IMR-90 (cell line): ENCODE results near the gene SNTG2. TPM values are rescaled to one million over a fixed set of nuclear protein-coding genes. Genes with fewer than 3 reads are reported as not detected.

Source experiments
- ATAC-seq: fragments of 200-7000 bp; cut with Tn5 transposase; 2 replicates; pipeline ENCODE4 v1.9.1; 2020; ENCODE audit warnings: low read depth, mild to moderate bottlenecking, moderate library complexity
- BruUV-seq: library from RNA; stranded (reverse); fragments of 400-500 nt; replicated peaks from 2 replicates; lab custom pipeline; 2021; lab: Mats Ljungman, UMichigan
- CTCF ChIA-PET: fragments of 300-600 bp; formaldehyde crosslinking; extraction: SDS; loops from one replicate; lab custom pipeline; 2021; ENCODE audit warnings: antibody characterized with exemption; lab: Yijun Ruan, JAX
- POLR2A ChIA-PET: fragments of 300-600 bp; sonication (Branson Sonifier 250); formaldehyde crosslinking; loops from one replicate; lab custom pipeline; 2022; ENCODE audit warnings: antibody characterized with exemption; ENCODE audit not compliant: unreplicated experiment; lab: Charles Lee
- DNase-seq: peaks from one replicate; pipeline ENCODE4 v3.0.0; 2013
- H2AFZ ChIP-seq: replicated peaks from 2 replicates; pipeline ENCODE3; 2013; ENCODE audit warnings: low read length, mild to moderate bottlenecking; ENCODE audit not compliant: poor library complexity
- H2AK5ac ChIP-seq: 2 replicates; pipeline ENCODE4 v1.6.1; 2013; ENCODE audit warnings: low read depth, low read length, inconsistent platforms
- H2AK9ac ChIP-seq: replicated peaks from 2 replicates; pipeline ENCODE3; 2013; ENCODE audit warnings: mild to moderate bottlenecking, low read depth, low read length, moderate library complexity; ENCODE audit not compliant: poor library complexity
- H2BK120ac ChIP-seq: 2 replicates; pipeline ENCODE4 v1.6.1; 2013; ENCODE audit warnings: low read depth, low read length, inconsistent platforms
- H2BK15ac ChIP-seq: 3 replicates; pipeline ENCODE4 v1.6.1; 2013; ENCODE audit warnings: low read depth, low read length, inconsistent platforms
- H2BK20ac ChIP-seq: 2 replicates; pipeline ENCODE4 v1.6.1; 2013; ENCODE audit warnings: low read depth, mild to moderate bottlenecking, inconsistent platforms, low read length, moderate library complexity
- H2BK5ac ChIP-seq: 2 replicates; pipeline ENCODE4 v1.6.1; 2013; ENCODE audit warnings: mild to moderate bottlenecking, low read depth, low read length, inconsistent platforms; ENCODE audit not compliant: poor library complexity, severe bottlenecking
- H3K14ac ChIP-seq: replicated peaks from 2 replicates; pipeline ENCODE4 v1.6.1; 2013; ENCODE audit warnings: low read depth, low read length, inconsistent platforms
- H3K18ac ChIP-seq: 2 replicates; pipeline ENCODE4 v1.6.1; 2013; ENCODE audit warnings: low read depth, low read length, control low read depth
- H3K23ac ChIP-seq: 2 replicates; pipeline ENCODE4 v1.6.1; 2013; ENCODE audit warnings: low read depth, low read length, inconsistent platforms
- H3K27ac ChIP-seq: 2 replicates; pipeline ENCODE4 v1.5.1; 2013; ENCODE audit warnings: mild to moderate bottlenecking, control low read depth, low read length; ENCODE audit not compliant: insufficient read depth
- H3K27me3 ChIP-seq: 2 replicates; pipeline ENCODE4 v1.6.1; 2013; ENCODE audit warnings: low read length; ENCODE audit not compliant: control insufficient read depth, insufficient read depth
- H3K36me3 ChIP-seq: 2 replicates; pipeline ENCODE4 v1.6.1; 2013; ENCODE audit warnings: low read length, mixed read lengths; ENCODE audit not compliant: control insufficient read depth, insufficient read depth
- H3K4ac ChIP-seq: 2 replicates; pipeline ENCODE4 v1.6.1; 2013; ENCODE audit warnings: low read depth, low read length, inconsistent platforms
- H3K4me1 ChIP-seq: 2 replicates; pipeline ENCODE4 v1.6.1; 2013; ENCODE audit warnings: low read length, mixed read lengths; ENCODE audit not compliant: control insufficient read depth, insufficient read depth
- H3K4me2 ChIP-seq: 2 replicates; pipeline ENCODE4 v1.6.1; 2013; ENCODE audit warnings: low read depth, mild to moderate bottlenecking, control low read depth, low read length, moderate library complexity
- H3K4me3 ChIP-seq: 2 replicates; pipeline ENCODE4 v1.5.1; 2013; ENCODE audit warnings: low read depth, mild to moderate bottlenecking, control low read depth, low read length, moderate library complexity; ENCODE audit not compliant: insufficient read depth
- H3K56ac ChIP-seq: 2 replicates; pipeline ENCODE4 v1.6.1; 2013; ENCODE audit warnings: low read length, inconsistent platforms; ENCODE audit not compliant: insufficient read depth; ENCODE audit errors: extremely low read depth
- H3K79me1 ChIP-seq, 2 experiments: 2 replicates each; pipeline ENCODE4 v1.6.1; 2013; ENCODE audit warnings: low read length in 2 of 2, inconsistent platforms in 1 of 2, low read depth in 1 of 2
- H3K9ac ChIP-seq: 2 replicates; pipeline ENCODE4 v1.6.1; 2013; ENCODE audit warnings: low read depth, low read length, control low read depth
- H3K9me1 ChIP-seq: 2 replicates; pipeline ENCODE4 v1.6.1; 2013; ENCODE audit warnings: low read length, inconsistent platforms; ENCODE audit not compliant: insufficient read depth
- H3K9me3 ChIP-seq: 2 replicates; pipeline ENCODE4 v1.6.1; 2013; ENCODE audit warnings: low read length; ENCODE audit not compliant: control insufficient read depth, insufficient read depth
- H4K20me1 ChIP-seq: 2 replicates; pipeline ENCODE4 v1.6.1; 2013; ENCODE audit warnings: low read length, inconsistent platforms; ENCODE audit not compliant: insufficient read depth
- H4K5ac ChIP-seq: 2 replicates; pipeline ENCODE4 v1.6.1; 2013; ENCODE audit warnings: mild to moderate bottlenecking, low read depth, low read length, control low read depth
- H4K8ac ChIP-seq, 2 experiments: 2 replicates each; pipeline ENCODE4 v1.6.1; 2013; ENCODE audit warnings: low read depth in 2 of 2, low read length in 2 of 2, control low read depth in 1 of 2, inconsistent platforms in 1 of 2
- H4K91ac ChIP-seq: 2 replicates; pipeline ENCODE4 v1.6.1; 2013; ENCODE audit warnings: low read depth, low read length, inconsistent platforms; ENCODE audit not compliant: insufficient read depth
- FOS ChIP-seq: fragments of 150-350 bp; IDR thresholded peaks from 2 replicates; pipeline ENCODE4 v1.6.1; 2016; ENCODE audit warnings: low read depth, low read length
- MAFK ChIP-seq: IDR thresholded peaks from 2 replicates; pipeline ENCODE4 v1.6.1; 2012; ENCODE audit warnings: low read depth, low read length, improper control_type of control experiment
- MAZ ChIP-seq: IDR thresholded peaks from 2 replicates; pipeline ENCODE4 v1.6.1; 2012; ENCODE audit warnings: low read depth, mild to moderate bottlenecking, low read length, improper control_type of control experiment, moderate library complexity, borderline replicate concordance
- NFE2L2 ChIP-seq: fragments of 150-350 bp; IDR thresholded peaks from 2 replicates; pipeline ENCODE4 v1.6.1; 2016; ENCODE audit warnings: low read depth, mild to moderate bottlenecking, low read length
- POLR2A ChIP-seq: IDR thresholded peaks from 2 replicates; pipeline ENCODE4 v1.6.1; 2012; ENCODE audit warnings: mild to moderate bottlenecking, low read depth, low read length
- RCOR1 ChIP-seq: IDR thresholded peaks from 2 replicates; pipeline ENCODE4 v1.6.1; 2012; ENCODE audit warnings: mild to moderate bottlenecking, low read length, improper control_type of control experiment; ENCODE audit not compliant: insufficient replicate concordance
- RFX5 ChIP-seq: IDR thresholded peaks from 2 replicates; pipeline ENCODE4 v1.8.0; 2012; ENCODE audit warnings: low read depth, mild to moderate bottlenecking, low read length, moderate library complexity
- WGBS, 2 experiments: methylation state at CpG; one replicate each; pipeline versions ENCODE4 v1.1.5 to v1.1.7; 2013; ENCODE audit warnings: missing lambda C conversion rate in 2 of 2; ENCODE audit not compliant: insufficient read length in 1 of 2; ENCODE audit errors: extremely low coverage in 2 of 2; 5-methylcytosine and 5-hydroxymethylcytosine counted together
- dilution Hi-C: fragments of 300-500 bp; cut with HindIII; formaldehyde crosslinking; loops from one replicate; pipeline ENCODE4 v1.14.3; 2018; ENCODE audit warnings: low sequenced_read_pairs; ENCODE audit not compliant: unreplicated experiment
- in situ Hi-C: fragments of 300-500 bp; cut with MboI; formaldehyde crosslinking; loops from 3 replicates; pipeline ENCODE4 v1.14.3; 2019; ENCODE audit warnings: low sequenced_read_pairs, inconsistent platforms, mixed read lengths
- intact Hi-C: fragments of 100-400 bp; cut with micrococcal nuclease; formaldehyde crosslinking; loops from 2 replicates; pipeline ENCODE4 v1.10.0; 2022
- polyA plus RNA-seq, 3 experiments: library from polyadenylated mRNA; depleted of rRNA; stranded (reverse); fragments of >200 nt; gene quantifications; 2 replicates each; pipeline ENCODE4 v1.2.3, GENCODE V29; 2012; ENCODE audit warnings: low replicate concordance in 1 of 3
- total RNA-seq: library from RNA; depleted of rRNA; stranded (reverse); fragments of >200 nt; gene quantifications from 2 replicates; pipeline ENCODE4 v1.2.3, GENCODE V29; 2012
- TF ChIP-seq, protein P1 (sequence below): fragments of 150-350 bp; IDR thresholded peaks from 2 replicates; pipeline ENCODE4 v1.6.1; 2017; ENCODE audit warnings: mild to moderate bottlenecking, antibody characterized with exemption, low read length, low read depth

SNTG2 gene
- total and polyA plus RNA-seq, 2 of the 4 experiments (the other 2 are of a cell fraction) = under 0.01 to 0.17 TPM

DNA sequence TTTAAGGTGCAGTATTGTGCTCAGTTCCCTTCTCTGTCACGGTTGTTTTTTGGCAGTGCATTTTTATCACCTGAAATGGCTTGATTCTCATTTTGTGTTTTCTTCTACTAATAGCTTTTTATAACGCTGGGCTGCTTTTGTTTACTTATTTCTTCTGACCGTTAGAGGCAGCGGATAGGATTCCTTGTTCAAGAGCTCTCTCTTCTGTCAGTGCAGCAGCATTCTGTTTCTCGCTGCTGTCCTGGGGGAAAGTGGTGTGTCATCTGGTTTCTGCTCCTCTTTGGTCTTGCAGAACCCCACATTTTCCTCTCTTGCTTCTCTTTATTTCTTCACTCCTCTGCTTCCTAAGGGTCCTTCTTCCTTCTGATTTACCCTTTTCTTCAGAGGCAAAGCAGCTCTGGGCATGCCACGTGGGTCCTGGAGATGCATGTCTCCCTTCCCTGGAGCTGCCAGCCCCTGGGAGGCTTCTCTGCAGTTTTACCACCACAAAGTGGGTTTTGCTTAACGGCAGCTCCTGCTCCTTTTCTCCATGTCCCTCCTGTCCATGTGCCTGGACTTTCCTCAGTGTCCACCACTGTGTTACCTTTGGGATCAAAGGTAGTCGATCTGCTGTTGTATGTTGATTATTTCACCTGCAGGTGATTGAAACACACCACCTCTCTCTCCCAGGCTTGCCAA lies 47.3 kb upstream of the SNTG2 start:
- Histone ChIP-seq H4K20me1 (no peaks in the 10 kb centered on the region), H3K9me3 (peaks cover 9% of the 10 kb centered on the region), H2BK120ac (no peak overlapping the region), H3K9ac (no peak overlapping the region), H3K23ac (no peak overlapping the region), H3K27ac (no peak overlapping the region), H3K9me1 (no peaks in the 10 kb centered on the region), H4K91ac (no peak overlapping the region), H3K27me3 (no peaks in the 10 kb centered on the region), H3K18ac (no peak overlapping the region), H2BK15ac (no peak overlapping the region), H2AK9ac (no peak overlapping the region), H3K4me3 (no peak overlapping the region), H3K56ac (no peak overlapping the region), H4K5ac (no peak overlapping the region), H3K36me3 (no peaks in the 10 kb centered on the region), H3K4me1 (no peaks in the 10 kb centered on the region), H2AFZ (no peak overlapping the region), H3K4ac (no peak overlapping the region), H3K79me1 (no peaks in the 10 kb centered on the region), H2BK5ac (no peak overlapping the region), H2AK5ac (no peak overlapping the region), H2BK20ac (no peak overlapping the region), H4K8ac (no peak overlapping the region), H3K14ac (no peak overlapping the region), H3K4me2 (no peak overlapping the region)
- DNase-seq (no peak), ATAC-seq (no peak)
- in situ Hi-C loops = no loop called here
- dilution Hi-C loops = no loop called here
- ChIA-PET POLR2A (no interaction called here), CTCF (no interaction called here)
- no peak for TF ChIP-seq RCOR1
- no peak for TF ChIP-seq MAFK
- no peak for TF ChIP-seq NFE2L2
- TF ChIP-seq RFX5 = no peak
- no peak for TF ChIP-seq FOS
- TF ChIP-seq POLR2A = no peak
- no peak for TF ChIP-seq MAZ
- TF ChIP-seq, protein P1, sequence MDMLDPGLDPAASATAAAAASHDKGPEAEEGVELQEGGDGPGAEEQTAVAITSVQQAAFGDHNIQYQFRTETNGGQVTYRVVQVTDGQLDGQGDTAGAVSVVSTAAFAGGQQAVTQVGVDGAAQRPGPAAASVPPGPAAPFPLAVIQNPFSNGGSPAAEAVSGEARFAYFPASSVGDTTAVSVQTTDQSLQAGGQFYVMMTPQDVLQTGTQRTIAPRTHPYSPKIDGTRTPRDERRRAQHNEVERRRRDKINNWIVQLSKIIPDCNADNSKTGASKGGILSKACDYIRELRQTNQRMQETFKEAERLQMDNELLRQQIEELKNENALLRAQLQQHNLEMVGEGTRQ = no peak
- no TSS peak for BruUV-seq
- intact Hi-C loops = no loop called here
- 40% methylated on average over 1 of the region's 8 CpGs; no CpG with 5 or more reads in 1 of the 2 experiments for WGBS, 2 experiments
